ENCODE data around the gene RPTOR.

The RPTOR gene

GRCh38 chr17:80956321-80957190, 411.9 kb downstream of the RPTOR start:
- H3K27ac ChIP-seq: no peak overlapping the region
- DNase-seq (ENCODE audit: low read depth, low spot score): no peak

DNA sequence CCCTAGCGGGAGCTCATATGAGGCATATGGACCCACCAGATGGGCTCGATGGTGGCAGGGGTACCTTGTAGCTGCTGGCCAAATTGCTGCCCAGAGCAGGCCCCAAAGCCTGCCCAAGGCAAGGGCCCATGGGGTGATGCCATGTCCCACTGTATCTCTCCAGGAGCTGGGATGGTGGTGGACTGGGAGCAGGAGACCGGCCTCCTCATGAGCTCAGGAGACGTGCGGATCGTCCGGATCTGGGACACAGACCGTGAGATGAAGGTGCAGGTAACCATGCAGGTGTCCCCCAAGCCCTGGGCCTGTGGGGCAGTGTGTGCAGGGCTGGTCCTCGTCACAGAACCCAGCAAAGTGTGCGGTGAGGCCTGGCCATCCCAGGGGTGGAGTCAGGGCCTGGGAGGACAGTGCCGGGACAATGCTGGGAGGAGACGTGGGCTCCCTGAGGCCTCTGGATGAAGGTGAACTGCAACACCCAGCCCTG, 412.9 kb downstream of the RPTOR start:
- no peak overlapping the region for H3K27ac ChIP-seq
- no peak for DNase-seq (ENCODE audit: low read depth, low spot score)

DNA sequence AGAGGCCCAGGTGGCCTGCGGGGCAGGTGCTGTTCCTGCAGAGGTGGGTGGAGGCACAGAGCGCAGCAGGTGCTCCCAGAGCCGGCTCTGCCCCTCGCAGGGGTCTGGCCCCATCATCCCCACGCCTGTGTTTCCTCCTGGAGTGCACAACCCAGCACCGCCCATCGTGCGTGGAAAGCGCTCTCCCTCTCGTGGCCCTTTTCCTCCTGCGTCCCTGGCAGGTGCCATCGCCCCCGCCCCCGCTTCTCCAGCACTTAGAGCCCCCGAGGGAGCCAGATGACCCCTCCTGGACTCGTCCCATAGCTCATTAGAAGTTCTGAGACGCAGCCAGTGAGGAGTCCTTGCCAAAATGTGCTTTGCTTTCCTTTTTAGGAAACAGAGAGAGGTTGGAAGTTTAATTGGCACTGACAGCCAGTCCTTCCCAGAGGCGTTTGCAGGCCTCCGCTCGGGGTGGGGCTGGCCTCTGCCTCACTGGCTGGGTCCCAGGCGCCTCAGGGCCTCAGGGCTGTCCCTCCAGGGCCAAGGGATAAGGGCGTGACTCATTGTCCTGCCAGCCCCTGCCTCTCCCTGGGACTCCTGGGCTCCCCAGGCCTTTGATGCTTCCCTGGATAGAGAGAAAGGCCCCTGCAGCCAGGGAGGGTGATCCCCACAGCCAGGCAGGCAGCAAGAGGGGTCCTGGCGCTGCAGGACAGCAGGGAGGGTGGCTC, 414.8 kb downstream of the RPTOR start:
- no peak for DNase-seq (ENCODE audit: low read depth, low spot score)
- H3K27ac ChIP-seq: no peak overlapping the region

DNA sequence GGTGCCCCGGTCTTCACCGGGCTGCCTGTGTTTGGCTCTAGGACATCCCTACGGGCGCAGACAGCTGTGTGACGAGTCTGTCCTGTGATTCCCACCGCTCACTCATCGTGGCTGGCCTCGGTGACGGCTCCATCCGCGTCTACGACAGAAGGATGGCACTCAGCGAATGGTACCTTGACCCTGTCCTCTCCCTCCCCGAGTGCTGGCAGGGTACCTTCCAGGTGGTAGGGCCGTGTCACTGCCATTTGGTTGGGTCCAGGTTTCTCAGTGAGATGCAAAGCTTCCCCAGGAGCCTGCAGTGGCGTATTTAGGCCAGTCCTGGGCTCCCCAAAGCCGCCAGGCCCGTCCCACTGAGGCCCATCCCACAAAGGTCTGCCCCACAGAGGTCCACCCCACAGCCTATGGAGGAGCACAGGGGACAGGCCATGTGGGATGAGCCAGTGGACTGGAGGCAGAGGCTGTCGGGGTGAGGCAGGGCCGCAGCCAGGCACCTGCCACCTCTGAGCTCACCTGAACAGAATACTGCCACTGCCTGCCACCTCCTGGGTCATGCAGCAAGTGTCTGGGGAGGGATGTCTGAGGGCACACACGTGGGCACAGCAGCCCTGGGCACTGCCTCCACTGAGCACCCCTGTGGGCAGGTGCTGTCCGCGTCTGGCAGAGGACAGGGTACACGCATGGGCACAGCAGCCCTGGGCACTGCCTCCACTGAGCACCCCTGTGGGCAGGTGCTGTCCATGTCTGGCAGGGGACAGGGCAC, 415.6 kb downstream of the RPTOR start:
- no peak for DNase-seq (ENCODE audit: low read depth, low spot score)
- H3K27ac ChIP-seq: no peak overlapping the region

- no peak for DNase-seq (ENCODE audit: low read depth, low spot score)
These were observed 416.3 kb downstream of the RPTOR start for GRCh38 chr17:80960797-80961452.

GRCh38 chr17:80961541-80962330, 417.1 kb downstream of the RPTOR start:
- DNase-seq (ENCODE audit: low read depth, low spot score): no peak
- no peak overlapping the region for H3K27ac ChIP-seq

More at GRCh38 chr17:80960797-80961452, 416.3 kb downstream of the RPTOR start:
- H3K27ac ChIP-seq: no peak overlapping the region

- H3K27ac ChIP-seq: no peak overlapping the region
- DNase-seq (ENCODE audit: low read depth, low spot score): no peak
These were observed 418.0 kb downstream of the RPTOR start for GRCh38 chr17:80962356-80963329.

GRCh38 chr17:80963812-80964543, 419.3 kb downstream of the RPTOR start:
- no peak for DNase-seq (ENCODE audit: low read depth, low spot score)
- no peak overlapping the region for H3K27ac ChIP-seq

DNA sequence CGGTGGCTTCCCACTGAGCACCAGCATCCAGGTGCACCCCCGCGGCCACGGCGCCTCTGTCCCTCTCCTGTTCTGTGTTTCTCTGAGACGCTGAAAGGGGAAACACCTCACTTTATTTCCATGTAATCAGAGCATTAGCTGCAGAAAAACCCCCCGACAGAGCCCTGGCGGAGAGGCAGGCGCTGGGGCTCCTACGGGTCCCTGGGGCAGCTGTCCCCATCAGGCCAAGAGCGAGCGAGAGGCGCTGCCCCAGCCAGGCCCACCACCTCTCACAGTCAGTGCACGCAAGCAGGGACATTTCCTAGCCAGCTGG, 419.9 kb downstream of the RPTOR start:
- DNase-seq (ENCODE audit: low read depth, low spot score): no peak

DNA sequence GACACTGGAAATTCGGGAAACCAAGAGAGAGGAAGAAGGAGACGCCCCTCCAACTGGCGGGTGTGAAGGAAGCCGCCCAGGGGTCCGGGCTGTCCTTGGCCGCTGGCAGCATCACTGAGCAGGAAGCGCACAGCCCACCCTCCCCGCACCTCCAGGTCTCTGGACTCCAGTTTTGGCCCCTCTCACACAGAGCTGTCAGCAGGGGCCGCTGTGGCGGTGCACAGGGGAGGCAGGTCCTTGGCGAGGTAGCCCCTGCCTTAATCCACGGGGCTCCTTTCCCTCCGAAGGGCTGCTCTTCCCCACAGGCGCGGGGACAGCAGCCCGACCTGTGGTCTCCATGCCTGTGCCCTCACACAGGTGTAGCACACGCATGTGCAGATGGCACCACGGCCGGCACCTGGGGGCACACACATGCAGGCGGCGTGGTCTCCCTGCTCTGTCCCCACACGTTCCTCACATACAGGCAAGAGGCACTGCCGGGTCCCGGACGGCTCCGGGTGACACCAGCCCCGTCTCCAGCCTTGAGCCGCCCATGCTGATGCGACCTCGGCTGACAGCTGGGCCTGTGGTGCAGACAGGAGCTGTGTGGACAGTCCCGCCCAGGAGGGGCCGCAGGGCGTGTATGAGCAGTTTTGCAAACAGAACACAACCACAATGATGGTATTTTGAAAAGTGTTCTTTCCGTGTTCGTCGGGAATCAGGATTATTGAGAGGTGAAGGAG, 420.4 kb downstream of the RPTOR start:
- no peak for DNase-seq (ENCODE audit: low read depth, low spot score)
- no peak overlapping the region for H3K27ac ChIP-seq

More for the DNA sequence above, 419.9 kb downstream of the RPTOR start:
- H3K27ac ChIP-seq: no peak overlapping the region

- no peak for DNase-seq (ENCODE audit: low read depth, low spot score)
- H3K27ac ChIP-seq: no peak overlapping the region
These were observed 421.0 kb downstream of the RPTOR start for GRCh38 chr17:80965606-80966005.

DNA sequence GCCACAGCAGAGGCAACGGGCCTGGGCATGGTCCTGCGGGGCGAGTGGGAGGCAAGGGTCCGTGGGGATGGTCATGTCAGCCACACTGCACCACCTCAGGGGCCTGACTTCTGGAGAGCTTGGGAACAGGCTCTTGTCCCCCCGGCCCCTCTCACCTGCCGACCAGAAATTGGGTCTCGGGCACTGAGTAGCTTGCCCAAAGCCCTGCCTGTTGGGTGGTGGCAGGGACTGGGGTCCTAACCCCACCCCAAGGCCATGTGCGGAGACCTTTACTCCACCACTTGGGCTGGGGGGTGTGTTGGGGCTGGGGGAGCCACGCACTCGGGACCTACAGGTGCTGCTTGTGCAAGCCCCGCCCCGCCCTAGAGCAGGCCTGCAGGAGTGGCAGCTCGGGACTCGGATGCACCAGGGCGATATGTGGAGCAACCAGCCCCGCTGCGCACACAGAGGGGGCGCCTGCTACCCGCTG, 422.8 kb downstream of the RPTOR start:
- H3K27ac ChIP-seq: no peak overlapping the region
- DNase-seq (ENCODE audit: low read depth, low spot score): no peak

GRCh38 chr17:80968602-80969029, 424.0 kb downstream of the RPTOR start:
- no peak for DNase-seq (ENCODE audit: low read depth, low spot score)
- H3K27ac ChIP-seq: no peak overlapping the region

DNA sequence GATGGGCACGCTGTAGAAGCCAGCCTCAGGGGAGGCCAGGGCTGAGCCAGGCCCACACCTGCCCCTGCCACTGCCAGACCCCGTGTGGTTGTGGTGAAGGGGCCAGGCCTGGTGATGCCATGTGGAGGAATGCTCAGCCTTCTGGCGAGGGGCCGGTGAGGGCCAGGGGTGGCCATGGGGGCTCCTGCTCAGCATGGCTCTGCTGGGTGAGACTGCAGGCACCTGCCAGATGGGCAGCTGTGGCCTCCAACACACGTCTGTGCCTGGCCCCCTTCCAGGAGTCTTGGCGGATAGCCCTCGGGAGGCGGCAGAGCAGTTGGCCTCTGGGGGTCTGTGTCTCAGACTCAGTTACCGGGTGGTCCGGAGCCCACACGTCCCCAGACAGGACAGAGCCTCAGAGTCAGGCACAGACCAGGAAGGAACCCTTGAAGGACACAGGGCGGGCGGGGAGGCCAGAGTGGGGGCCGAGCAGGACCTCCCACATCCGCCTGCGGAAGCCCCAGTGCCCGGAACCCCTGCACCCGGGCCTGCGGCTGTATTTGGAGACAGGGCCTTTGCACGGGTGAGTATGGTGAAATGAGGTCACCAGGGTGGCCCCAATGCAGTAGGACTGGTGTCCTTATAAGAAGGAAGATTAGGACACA, 424.5 kb downstream of the RPTOR start:
- H3K27ac ChIP-seq: no peak overlapping the region
- DNase-seq (ENCODE audit: low read depth, low spot score): no peak

DNA sequence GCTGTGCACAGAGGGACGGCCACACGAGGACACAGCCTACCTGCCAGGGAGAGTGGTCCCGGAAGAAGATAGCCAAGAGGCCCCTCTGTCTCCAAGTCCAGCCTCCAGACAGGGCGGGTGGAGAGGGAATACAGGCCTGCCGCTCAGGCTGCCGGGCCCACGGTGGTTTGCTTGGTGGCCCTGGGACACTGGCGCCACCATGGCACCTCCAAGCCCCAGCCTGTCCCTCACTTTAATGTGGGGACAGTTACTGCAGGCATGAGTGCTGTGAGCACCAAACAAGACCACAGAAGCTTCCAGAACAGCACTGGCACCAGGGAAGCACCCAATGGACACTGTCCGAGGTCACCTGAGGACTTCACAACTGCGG, 425.0 kb downstream of the RPTOR start:
- no peak overlapping the region for H3K27ac ChIP-seq

GRCh38 chr17:80970044-80970761, 425.6 kb downstream of the RPTOR start:
- no peak for DNase-seq (ENCODE audit: low read depth, low spot score)
- H3K27ac ChIP-seq: no peak overlapping the region

More for the DNA sequence above, 425.0 kb downstream of the RPTOR start:
- DNase-seq (ENCODE audit: low read depth, low spot score): no peak
